ENCODE data around the gene PHTF1. TPM values are rescaled to one million over a fixed set of nuclear protein-coding genes. Genes with fewer than 3 reads are reported as not detected.

Gene PHTF1
- total and polyA plus RNA-seq, 2 donors (not counting 1 experiment from before 2014, with no cell fraction given), result 3.6 to 18.5 TPM

- intact Hi-C loops (cut with micrococcal nuclease), result no loop called here
- H4K20me1 ChIP-seq (ENCODE audit: control insufficient read depth, insufficient read depth, low read length, poor library complexity, severe bottlenecking), result no peaks in the 10 kb centered on the region
- no peak overlapping the region for H3K4me2 ChIP-seq (replicated peaks; ENCODE audit: low read depth, low read length, poor library complexity, severe bottlenecking)
- ChIA-PET POLR2A (no interaction called here), CTCF (no interaction called here)
- no peaks in the 10 kb centered on the region for H3K27me3 Mint-ChIP-seq
- TF ChIP-seq CTCF (IDR thresholded peaks at IDR 0.05) (no peak), EZH2 (IDR thresholded peaks at IDR 0.05; ENCODE audit: borderline replicate concordance, insufficient read depth, low read depth, low read length, poor library complexity, severe bottlenecking) (no peak)
- H3K9me3 ChIP-seq (ENCODE audit: control extremely low read depth in 1 of 3, control insufficient read depth in 2 of 3, insufficient read depth in 1 of 3, low read length in 2 of 3), result no peaks in the 10 kb centered on the region
- no peak overlapping the region for H3K27ac Mint-ChIP-seq
- no peak overlapping the region for H3K4me3 Mint-ChIP-seq
- H3K4me1 Mint-ChIP-seq, result peaks cover 12% of the 10 kb centered on the region
- peaks cover 20 to 27% of the 10 kb centered on the region in 2 experiments for H3K36me3 ChIP-seq (replicated peaks in 1 of 2; ENCODE audit: control extremely low read depth in 1 of 2, control insufficient read depth in 1 of 2, extremely low read depth in 1 of 2, insufficient read depth in 2 of 2, low read length in 1 of 2)
- no peaks in the 10 kb centered on the region for H3K9me3 Mint-ChIP-seq (ENCODE audit: insufficient read depth)
- no peak for DNase-seq
- H3K9ac ChIP-seq (ENCODE audit: low read length), result no peak overlapping the region
- H3K4me3 ChIP-seq (ENCODE audit: control extremely low read depth in 1 of 5, extremely low read depth in 1 of 5, insufficient read depth in 1 of 5, low read depth in 2 of 5, low read length in 4 of 5), result no peak overlapping the region
- H3K4me1 ChIP-seq (ENCODE audit: control insufficient read depth in 2 of 2, insufficient read depth in 2 of 2, low read length in 2 of 2), result no peaks in the 10 kb centered on the region
- WGBS (ENCODE audit: insufficient coverage), result no CpG with 5 or more reads among the region's 2 CpGs
- H3K27ac ChIP-seq (ENCODE audit: low read length in 2 of 2), result no peak overlapping the region
- H3K79me2 ChIP-seq (ENCODE audit: control insufficient read depth, insufficient read depth, low read length), result no peaks in the 10 kb centered on the region
- H2AFZ ChIP-seq (ENCODE audit: insufficient read depth, low read depth, low read length, poor library complexity, severe bottlenecking), result no peak overlapping the region
- ATAC-seq (ENCODE audit: low read depth), result no peak
- H3K27me3 ChIP-seq (replicated peaks in 1 of 4; ENCODE audit: control extremely low read depth in 1 of 4, control insufficient read depth in 3 of 4, insufficient read depth in 4 of 4, low read length in 3 of 4), result no peaks in the 10 kb centered on the region
Measured at GRCh38 chr1:113765306-113766230, 6.3 kb upstream of the PHTF1 start.

- no peak overlapping the region for H3K4me2 ChIP-seq (replicated peaks; ENCODE audit: low read depth, low read length, poor library complexity, severe bottlenecking)
- H3K27ac Mint-ChIP-seq, result no peak overlapping the region
- DNase-seq (no peak), ATAC-seq (ENCODE audit: low read depth) (no peak)
- H2AFZ ChIP-seq (ENCODE audit: insufficient read depth, low read depth, low read length, poor library complexity, severe bottlenecking), result no peak overlapping the region
- no peaks in the 10 kb centered on the region for H4K20me1 ChIP-seq (ENCODE audit: control insufficient read depth, insufficient read depth, low read length, poor library complexity, severe bottlenecking)
- no peaks in the 10 kb centered on the region for H3K27me3 ChIP-seq (replicated peaks in 1 of 4; ENCODE audit: control extremely low read depth in 1 of 4, control insufficient read depth in 3 of 4, insufficient read depth in 4 of 4, low read length in 3 of 4)
- peaks cover 8% of the 10 kb centered on the region for H3K4me1 Mint-ChIP-seq
- H3K36me3 ChIP-seq (replicated peaks in 1 of 2; ENCODE audit: control extremely low read depth in 1 of 2, control insufficient read depth in 1 of 2, extremely low read depth in 1 of 2, insufficient read depth in 2 of 2, low read length in 1 of 2), result peaks cover 16 to 27% of the 10 kb centered on the region in 2 experiments
- no peaks in the 10 kb centered on the region for H3K9me3 ChIP-seq (ENCODE audit: control extremely low read depth in 1 of 3, control insufficient read depth in 2 of 3, insufficient read depth in 1 of 3, low read length in 2 of 3)
- no peak overlapping the region for H3K9ac ChIP-seq (ENCODE audit: low read length)
- H3K27ac ChIP-seq (ENCODE audit: low read length in 2 of 2), result no peak overlapping the region
- H3K27me3 Mint-ChIP-seq, result no peaks in the 10 kb centered on the region
- H3K79me2 ChIP-seq (ENCODE audit: control insufficient read depth, insufficient read depth, low read length), result peaks cover under 1% of the 10 kb centered on the region
- TF ChIP-seq CTCF (IDR thresholded peaks at IDR 0.05) (no peak), EZH2 (IDR thresholded peaks at IDR 0.05; ENCODE audit: borderline replicate concordance, insufficient read depth, low read depth, low read length, poor library complexity, severe bottlenecking) (no peak)
- CTCF ChIA-PET, result no interaction called here
- POLR2A ChIA-PET, result interaction anchor here (0.6 kb wide), 1 partner anchor 814 kb away, joined by 3 read pairs; no protein-coding TSS in a partner anchor
- no peak overlapping the region for H3K4me3 Mint-ChIP-seq
- peaks cover 6 to 8% of the 10 kb centered on the region in 2 donors for H3K4me1 ChIP-seq (ENCODE audit: control insufficient read depth in 2 of 2, insufficient read depth in 2 of 2, low read length in 2 of 2)
- H3K9me3 Mint-ChIP-seq (ENCODE audit: insufficient read depth), result no peaks in the 10 kb centered on the region
- H3K4me3 ChIP-seq (ENCODE audit: control extremely low read depth in 1 of 5, extremely low read depth in 1 of 5, insufficient read depth in 1 of 5, low read depth in 2 of 5, low read length in 4 of 5), result no peak overlapping the region
- 100% methylated on average over 1 of the region's 2 CpGs for WGBS (ENCODE audit: insufficient coverage)
- intact Hi-C loops (cut with micrococcal nuclease), result no loop called here
Measured at GRCh38 chr1:113763661-113764060, 4.4 kb upstream of the PHTF1 start.
